Amygdala (tissue), 56 donors: ENCODE data around the gene ACTL7A.

Experiments used
- DNase-seq, 56 donors: peaks; one replicate each; lab custom pipeline; 2025; lab: John Stamatoyannopoulos, UW

The ACTL7A gene

DNA sequence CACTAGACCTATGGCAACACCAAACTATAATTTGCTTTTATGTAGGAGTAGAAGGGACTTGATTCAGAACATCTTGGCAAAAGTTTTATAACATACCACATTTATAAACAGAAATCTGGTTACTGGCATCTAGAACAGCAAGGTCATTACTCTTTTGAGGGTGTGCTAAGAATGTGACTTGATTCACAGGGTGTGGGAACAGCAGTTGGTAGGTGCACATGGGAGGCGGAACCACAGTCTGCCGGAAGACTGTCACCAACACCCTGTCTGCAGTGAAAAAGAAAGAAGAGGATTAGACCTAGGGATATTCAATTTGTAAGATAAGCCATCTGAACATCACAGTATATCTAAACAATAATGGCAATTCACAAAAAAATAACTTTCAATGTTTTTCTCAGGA is 48.8 kb downstream of the ACTL7A start:
- peak in 10 of 56 donors; percentile 0 to 29 (median 3) for DNase-seq

DNA sequence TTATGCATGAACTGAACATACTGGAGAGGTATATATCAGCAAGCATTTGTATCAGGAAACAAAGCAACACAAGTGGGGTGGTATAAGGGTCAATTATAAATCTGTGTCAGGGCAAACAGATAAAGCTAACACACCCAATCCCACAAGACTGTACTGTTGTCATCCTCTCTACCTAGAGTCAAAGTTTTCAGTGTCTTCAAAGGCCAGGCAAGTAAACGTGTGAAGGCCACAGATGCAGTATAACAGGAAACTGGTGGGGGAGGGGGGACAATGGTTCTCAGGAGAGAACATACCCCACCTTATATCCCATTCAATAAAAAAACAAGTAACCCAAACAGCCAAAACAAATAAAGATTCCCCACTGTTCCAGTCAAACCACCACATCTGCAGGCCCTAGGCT is 49.8 kb downstream of the ACTL7A start:
- no peak for DNase-seq
